Muscle layer of duodenum (tissue), 2 donors: Measurements from ENCODE around the gene LBP.

ENCODE experiments used
- H3K27ac ChIP-seq: one replicate; pipeline ENCODE4 v1.7.0; 2013; ENCODE audit warnings: mild to moderate bottlenecking, low read length
- H3K27me3 ChIP-seq: one replicate; pipeline ENCODE4 v1.7.0; 2013; ENCODE audit warnings: low read depth, mild to moderate bottlenecking, control low read depth, low read length
- H3K36me3 ChIP-seq, 2 donors: one replicate each; pipeline ENCODE4 v1.7.0; 2013; ENCODE audit warnings: low read length in 2 of 2, control low read depth in 1 of 2, mild to moderate bottlenecking in 1 of 2; ENCODE audit not compliant: insufficient read depth in 2 of 2, control insufficient read depth in 1 of 2
- H3K4me1 ChIP-seq, 2 donors: one replicate each; pipeline ENCODE4 v1.7.0; 2013; ENCODE audit warnings: low read length in 2 of 2, mild to moderate bottlenecking in 2 of 2, control low read depth in 1 of 2, moderate library complexity in 1 of 2; ENCODE audit not compliant: insufficient read depth in 2 of 2, control insufficient read depth in 1 of 2
- H3K4me3 ChIP-seq, 2 donors: one replicate each; pipeline ENCODE4 v1.7.0; 2013; ENCODE audit warnings: low read length in 2 of 2, low read depth in 1 of 2, mild to moderate bottlenecking in 1 of 2
- H3K9me3 ChIP-seq, 2 donors: one replicate each; pipeline ENCODE4 v1.7.0; 2013; ENCODE audit warnings: low read length in 2 of 2, control low read depth in 1 of 2, mild to moderate bottlenecking in 1 of 2; ENCODE audit not compliant: control insufficient read depth in 1 of 2
- donor health status: healthy.

Gene LBP, protein sequence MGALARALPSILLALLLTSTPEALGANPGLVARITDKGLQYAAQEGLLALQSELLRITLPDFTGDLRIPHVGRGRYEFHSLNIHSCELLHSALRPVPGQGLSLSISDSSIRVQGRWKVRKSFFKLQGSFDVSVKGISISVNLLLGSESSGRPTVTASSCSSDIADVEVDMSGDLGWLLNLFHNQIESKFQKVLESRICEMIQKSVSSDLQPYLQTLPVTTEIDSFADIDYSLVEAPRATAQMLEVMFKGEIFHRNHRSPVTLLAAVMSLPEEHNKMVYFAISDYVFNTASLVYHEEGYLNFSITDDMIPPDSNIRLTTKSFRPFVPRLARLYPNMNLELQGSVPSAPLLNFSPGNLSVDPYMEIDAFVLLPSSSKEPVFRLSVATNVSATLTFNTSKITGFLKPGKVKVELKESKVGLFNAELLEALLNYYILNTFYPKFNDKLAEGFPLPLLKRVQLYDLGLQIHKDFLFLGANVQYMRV

DNA sequence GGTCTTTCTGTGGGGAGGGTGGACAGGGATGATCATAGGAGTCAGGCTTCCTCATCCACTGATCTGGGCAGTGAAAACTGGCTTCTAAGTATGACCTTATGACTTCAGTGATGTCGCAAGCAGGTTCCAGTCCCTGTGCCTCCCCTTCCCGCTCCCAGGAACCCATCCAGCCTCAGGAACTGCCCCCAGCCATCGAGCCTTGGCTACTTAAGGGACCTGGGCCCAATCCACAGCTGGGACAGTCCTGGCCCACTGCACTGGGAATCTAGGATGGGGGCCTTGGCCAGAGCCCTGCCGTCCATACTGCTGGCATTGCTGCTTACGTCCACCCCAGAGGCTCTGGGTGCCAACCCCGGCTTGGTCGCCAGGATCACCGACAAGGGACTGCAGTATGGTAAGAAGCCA, at the start of gene LBP:
TSS of gene LBP (plus strand) at position 236 of the 405 bp plus-strand sequence. CDS start at position 271, 35 bp downstream.
- H3K4me3 ChIP-seq, result no peak within 1 kb of the TSS
- no peaks in the 10 kb centered on the region for H3K9me3 ChIP-seq
- no peaks in the 10 kb centered on the region for H3K27me3 ChIP-seq
- no peaks in the 10 kb centered on the region for H3K36me3 ChIP-seq
- H3K4me1 ChIP-seq, result no peaks in the 10 kb centered on the region
- H3K27ac ChIP-seq, result no peak within 1 kb of the TSS

DNA sequence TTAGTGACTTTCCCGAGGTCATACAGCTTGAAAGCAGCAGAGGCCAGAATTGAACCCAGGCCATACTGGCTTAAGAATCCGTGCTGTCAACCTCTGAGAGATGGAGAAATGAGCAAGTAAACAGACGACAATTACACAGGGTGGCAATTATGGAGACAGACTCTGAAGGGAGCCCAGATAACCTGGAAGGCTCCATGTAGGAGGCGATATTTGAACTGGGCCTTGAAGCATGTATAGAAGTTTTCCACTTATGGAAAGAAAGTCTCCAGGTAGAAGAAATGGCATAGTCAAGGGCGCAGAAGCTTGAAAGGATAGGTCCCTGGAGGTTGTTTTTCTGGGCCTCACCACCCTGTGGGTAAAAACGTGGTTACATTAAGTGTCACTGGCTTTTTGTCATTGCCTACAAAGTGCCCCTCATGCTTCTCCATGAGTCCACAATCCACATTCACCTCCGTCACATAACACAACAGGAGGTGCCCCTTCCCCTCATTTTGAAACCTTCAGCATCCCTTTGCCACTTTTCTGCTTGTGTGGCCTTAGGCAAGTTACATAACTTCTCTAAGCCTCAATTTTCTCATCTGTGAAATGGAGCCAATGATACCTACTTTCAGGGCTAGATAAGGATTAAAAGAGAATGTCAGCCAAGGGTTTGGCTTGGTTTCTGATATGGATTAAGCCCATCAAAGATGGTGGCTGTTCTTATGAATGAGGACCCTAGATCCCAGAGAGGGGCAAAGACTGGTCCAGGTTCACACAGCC, 48.2 kb upstream of the LBP start:
- Histone ChIP-seq H3K27ac (peak overlapping the region; percentile 71), H3K36me3 (no peaks in the 10 kb centered on the region), H3K4me1 (peaks cover 0 to 12% of the 10 kb centered on the region in 2 donors), H3K27me3 (no peaks in the 10 kb centered on the region), H3K9me3 (no peaks in the 10 kb centered on the region), H3K4me3 (no peak overlapping the region)

DNA sequence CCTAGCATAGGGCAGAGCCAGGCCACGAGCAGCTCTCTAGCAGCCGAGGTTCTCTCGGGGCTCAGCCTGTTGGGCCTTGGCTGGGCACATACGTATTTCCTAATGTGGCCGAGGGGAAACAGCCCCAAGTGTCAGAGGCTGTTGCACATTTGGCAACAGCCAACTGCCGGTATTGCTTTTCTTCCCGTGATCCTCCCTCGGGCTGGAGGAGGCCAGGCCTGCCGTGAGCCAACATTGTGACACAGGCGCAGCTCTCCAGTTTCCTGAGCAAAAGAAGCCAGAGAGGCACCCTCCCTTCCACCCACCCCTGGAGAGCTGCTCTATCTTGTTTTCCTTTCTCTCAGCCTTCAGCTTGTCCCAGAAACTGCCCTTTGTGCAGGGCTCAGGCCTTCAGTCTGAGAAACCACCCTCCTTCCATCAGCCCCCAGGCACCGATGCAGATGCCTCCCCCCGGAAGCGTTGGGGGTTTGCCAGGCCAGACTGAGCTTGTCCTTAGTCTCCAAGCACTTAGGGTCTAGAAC, 47.5 kb upstream of the LBP start:
- Histone ChIP-seq H3K4me1 (peaks cover 0 to 15% of the 10 kb centered on the region in 2 donors), H3K36me3 (no peaks in the 10 kb centered on the region), H3K4me3 (no peak overlapping the region), H3K9me3 (no peaks in the 10 kb centered on the region), H3K27ac (peak overlapping the region; percentile 71), H3K27me3 (no peaks in the 10 kb centered on the region)

DNA sequence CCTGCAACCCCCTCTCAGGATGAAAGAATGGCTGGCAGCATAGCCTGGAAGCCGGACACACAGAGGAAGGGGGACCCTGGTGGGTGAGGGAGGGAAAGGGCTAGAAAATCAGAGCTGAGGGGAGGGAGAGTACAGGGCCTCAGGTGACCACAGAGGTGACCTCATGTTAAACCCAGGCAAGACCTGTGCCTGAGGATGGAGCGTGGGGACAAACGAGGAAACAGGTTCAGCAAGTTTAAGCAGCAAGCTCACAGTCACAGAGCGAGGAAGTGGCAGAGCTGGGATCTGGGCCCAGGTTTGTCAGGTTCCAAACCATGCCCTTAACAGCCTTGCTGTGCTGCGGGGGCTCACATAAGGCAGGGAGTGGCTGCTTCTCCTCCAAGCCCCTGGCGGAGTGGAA, 46.3 kb upstream of the LBP start:
- Histone ChIP-seq H3K4me3 (no peak overlapping the region), H3K27ac (no peak overlapping the region), H3K36me3 (no peaks in the 10 kb centered on the region), H3K27me3 (no peaks in the 10 kb centered on the region), H3K4me1 (peaks cover 0 to 15% of the 10 kb centered on the region in 2 donors), H3K9me3 (no peaks in the 10 kb centered on the region)

DNA sequence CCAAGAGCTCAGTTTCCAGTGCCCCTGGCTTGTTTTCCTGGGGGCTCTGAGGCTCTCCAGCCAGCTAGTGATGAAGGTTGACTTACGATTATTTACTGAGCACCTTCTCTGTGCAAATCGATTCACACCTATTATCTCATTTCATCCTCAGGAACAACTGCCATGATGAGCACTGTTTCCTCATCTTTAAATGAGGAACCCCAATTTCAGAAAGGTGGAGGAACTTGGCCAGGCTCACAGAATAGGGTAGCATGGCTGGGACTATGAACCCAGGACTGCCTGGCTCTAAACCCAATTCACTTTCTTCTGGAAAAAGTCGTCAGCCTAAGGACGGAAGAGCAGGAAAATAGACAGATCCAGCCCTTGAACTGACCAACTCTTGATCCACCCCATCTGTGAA, 45.8 kb upstream of the LBP start:
- no peak overlapping the region for H3K27ac ChIP-seq
- H3K27me3 ChIP-seq, result no peaks in the 10 kb centered on the region
- no peaks in the 10 kb centered on the region for H3K36me3 ChIP-seq
- no peak overlapping the region for H3K4me3 ChIP-seq
- no peaks in the 10 kb centered on the region for H3K9me3 ChIP-seq
- H3K4me1 ChIP-seq, result peaks cover 0 to 15% of the 10 kb centered on the region in 2 donors

DNA sequence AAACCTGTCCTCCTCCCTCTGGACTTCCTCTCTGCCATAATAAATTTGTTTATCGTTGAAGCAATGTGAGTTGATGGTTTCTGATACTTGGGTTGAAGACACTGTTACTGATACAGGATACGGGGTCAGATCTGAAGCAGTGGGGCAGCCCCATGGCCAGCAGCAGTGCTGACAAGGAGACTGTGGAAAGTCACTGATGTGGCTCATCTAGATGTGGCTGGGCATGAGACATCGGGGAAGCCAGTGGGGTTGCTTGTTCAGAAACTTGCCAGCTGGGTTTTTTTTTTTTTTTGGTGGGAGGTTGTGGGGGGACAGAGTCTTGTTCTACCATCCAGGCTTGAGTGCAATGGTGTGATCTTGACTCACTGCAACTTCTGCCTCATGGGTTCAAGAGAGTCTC, 45.0 kb upstream of the LBP start:
- H3K9me3 ChIP-seq, result no peaks in the 10 kb centered on the region
- no peaks in the 10 kb centered on the region for H3K27me3 ChIP-seq
- H3K36me3 ChIP-seq, result no peaks in the 10 kb centered on the region
- H3K4me3 ChIP-seq, result no peak overlapping the region
- peaks cover 0 to 15% of the 10 kb centered on the region in 2 donors for H3K4me1 ChIP-seq
- no peak overlapping the region for H3K27ac ChIP-seq

DNA sequence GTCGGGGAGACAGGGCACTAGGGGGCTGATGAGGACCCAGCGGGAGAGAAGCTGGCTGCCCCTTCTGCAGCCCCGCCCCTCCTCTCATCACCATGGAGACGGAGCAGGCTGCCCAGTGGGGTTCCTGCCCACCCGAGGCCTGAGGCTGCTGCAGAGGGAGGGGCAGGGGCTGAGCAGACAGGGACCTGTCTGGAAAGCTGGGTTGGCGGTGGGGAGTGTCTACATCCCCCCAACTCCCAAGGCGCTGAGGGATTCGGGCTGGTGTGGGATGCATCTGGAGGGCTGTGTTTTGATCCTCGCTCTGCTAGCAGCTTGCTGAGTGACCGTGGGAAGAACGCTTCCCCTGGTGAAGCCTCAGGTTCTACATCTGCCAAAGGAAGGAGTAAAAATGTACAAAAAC, 43.5 kb upstream of the LBP start:
- Histone ChIP-seq H3K36me3 (no peaks in the 10 kb centered on the region), H3K9me3 (no peaks in the 10 kb centered on the region), H3K4me3 (no peak overlapping the region), H3K27ac (no peak overlapping the region), H3K27me3 (no peaks in the 10 kb centered on the region), H3K4me1 (peaks cover 0 to 15% of the 10 kb centered on the region in 2 donors)

DNA sequence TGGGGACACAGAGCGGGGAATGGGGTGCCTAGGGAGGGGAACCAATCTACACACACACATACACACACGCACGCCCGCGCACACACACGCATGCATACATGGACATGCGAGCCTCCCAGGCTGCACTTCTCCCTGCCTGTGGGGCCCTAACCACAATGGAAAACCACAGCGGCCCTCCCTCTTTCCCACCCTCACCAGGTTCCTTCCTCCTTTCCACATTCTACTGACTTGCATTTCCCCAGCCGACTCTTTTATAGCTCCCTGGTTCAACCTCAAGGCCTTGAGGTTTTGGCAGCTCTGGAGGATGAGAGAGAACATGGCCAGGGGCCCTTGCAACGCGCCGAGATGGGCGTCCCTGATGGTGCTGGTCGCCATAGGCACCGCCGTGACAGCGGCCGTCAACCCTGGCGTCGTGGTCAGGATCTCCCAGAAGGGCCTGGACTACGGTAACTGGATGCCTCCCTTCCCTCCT, 42.3 kb upstream of the LBP start, which contains the start of gene BPI:
TSS of gene BPI (plus strand) at position 249 of the 472 bp plus-strand sequence. CDS start at position 317, 68 bp downstream.
- no peaks in the 10 kb centered on the region for H3K27me3 ChIP-seq
- no peak within 1 kb of the TSS for H3K27ac ChIP-seq
- no peak within 1 kb of the TSS for H3K4me3 ChIP-seq

DNA sequence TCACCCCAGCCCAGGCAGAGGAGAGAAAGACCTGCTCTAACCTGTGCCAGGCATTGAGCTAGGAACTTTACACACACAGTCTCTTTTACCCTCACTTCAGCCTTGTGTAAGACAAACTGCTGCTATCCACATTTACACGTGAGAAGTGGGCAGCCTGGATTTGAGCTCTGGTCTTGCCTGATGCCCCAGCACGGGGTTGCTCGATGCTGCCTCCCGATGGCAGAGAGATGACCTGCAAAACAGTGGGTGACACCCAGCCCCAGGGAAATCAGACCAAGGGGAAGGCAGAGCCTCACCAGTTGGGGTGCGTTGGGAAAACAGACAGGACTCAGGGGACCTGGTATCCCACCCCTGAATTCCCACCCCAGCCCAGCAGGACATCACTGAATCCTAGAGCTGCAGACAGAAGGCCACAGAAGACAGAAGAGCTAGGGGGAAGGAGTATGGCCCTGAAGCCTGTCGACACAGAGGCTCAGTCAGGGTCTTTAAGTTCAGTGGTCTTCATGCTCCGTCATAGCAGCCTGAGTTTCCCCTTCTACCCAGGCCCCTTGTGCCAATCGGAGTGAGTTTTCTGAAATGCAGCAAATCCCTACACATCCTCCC, 41.3 kb upstream of the LBP start:
- Histone ChIP-seq H3K4me1 (peaks cover 0 to 5% of the 10 kb centered on the region in 2 donors), H3K27ac (no peak overlapping the region), H3K9me3 (peaks cover 0 to 3% of the 10 kb centered on the region in 2 donors), H3K27me3 (no peaks in the 10 kb centered on the region), H3K36me3 (no peaks in the 10 kb centered on the region), H3K4me3 (no peak overlapping the region)

More for the DNA sequence above, 42.3 kb upstream of the LBP start, which contains the start of gene BPI:
- Histone ChIP-seq H3K4me1 (peaks cover 0 to 11% of the 10 kb centered on the region in 2 donors), H3K36me3 (no peaks in the 10 kb centered on the region), H3K9me3 (no peaks in the 10 kb centered on the region)

DNA sequence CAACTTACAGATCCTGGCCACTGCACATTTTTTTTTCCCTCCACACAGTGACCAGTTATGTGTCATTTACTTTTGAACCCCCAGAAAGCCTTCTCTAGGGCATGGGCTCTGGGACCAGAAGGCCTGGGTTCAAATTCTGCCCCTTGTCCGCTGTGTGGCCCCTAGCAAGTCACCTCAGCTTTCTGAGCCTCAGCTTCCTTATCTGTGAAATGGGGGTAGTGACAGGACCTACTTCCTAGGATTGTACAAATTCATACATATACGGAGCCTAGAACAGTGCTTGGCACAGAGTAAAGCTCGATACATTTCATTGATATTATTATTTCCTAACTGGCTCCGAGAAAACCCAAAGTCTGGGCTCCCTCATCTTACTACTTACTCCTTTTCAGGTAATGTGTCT, 40.7 kb upstream of the LBP start:
- Histone ChIP-seq H3K9me3 (peaks cover 0 to 3% of the 10 kb centered on the region in 2 donors), H3K27ac (no peak overlapping the region), H3K4me3 (no peak overlapping the region), H3K4me1 (peaks cover 0 to 4% of the 10 kb centered on the region in 2 donors), H3K36me3 (no peaks in the 10 kb centered on the region), H3K27me3 (no peaks in the 10 kb centered on the region)

DNA sequence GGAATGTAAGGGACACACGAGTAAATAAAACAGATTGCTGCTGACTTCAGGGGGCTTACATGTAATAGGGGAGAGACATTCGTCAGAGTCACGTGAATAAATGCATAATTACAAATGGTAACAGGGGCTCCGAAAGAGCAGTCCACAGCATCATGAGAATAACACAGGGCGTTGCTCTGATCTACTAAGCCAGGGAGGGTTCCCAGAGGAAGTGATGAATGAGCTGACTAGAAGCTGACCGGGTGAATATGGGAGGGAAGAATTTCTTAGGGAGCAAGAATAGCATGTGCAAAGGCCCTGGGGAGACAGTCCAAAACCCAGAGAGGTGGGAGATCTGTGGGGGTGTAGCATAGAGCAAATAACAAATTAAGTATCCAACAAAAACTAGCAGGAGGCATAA, 39.9 kb upstream of the LBP start:
- H3K27ac ChIP-seq, result no peak overlapping the region
- H3K4me1 ChIP-seq, result peaks cover 0 to 4% of the 10 kb centered on the region in 2 donors
- no peak overlapping the region for H3K4me3 ChIP-seq
- H3K9me3 ChIP-seq, result peaks cover 0 to 3% of the 10 kb centered on the region in 2 donors
- no peaks in the 10 kb centered on the region for H3K36me3 ChIP-seq
- no peaks in the 10 kb centered on the region for H3K27me3 ChIP-seq
